Thyroid gland (tissue), 4 donors: ENCODE measurements around the gene CPTP. TPM values are rescaled to one million over a fixed set of nuclear protein-coding genes. Genes with fewer than 3 reads are reported as not detected.

ENCODE experiments used
- DNase-seq, 2 donors: peaks; one replicate each; pipeline ENCODE4 v3.0.0-alpha.2; 2019
- H3K27ac ChIP-seq, 3 donors: fragments of 200-600 bp; sonication (generic); 1 replicate in 2 of 3; 2 replicates in 1 of 3; pipeline ENCODE4 v1.5.1; 2016 to 2019; ENCODE audit warnings: mild to moderate bottlenecking in 1 of 3, moderate library complexity in 1 of 3
- H3K27me3 ChIP-seq: fragments of 200-600 bp; sonication (generic); one replicate; pipeline ENCODE4 v1.5.1; 2019
- H3K36me3 ChIP-seq, 2 donors: fragments of 200-600 bp; sonication (generic); one replicate each; pipeline ENCODE4 v1.5.1; 2016 to 2019
- H3K4me1 ChIP-seq, 2 donors: fragments of 200-600 bp; sonication (generic); one replicate each; pipeline ENCODE4 v1.5.1; 2017 to 2019
- H3K4me3 ChIP-seq, 3 donors: fragments of 200-600 bp; sonication (generic); replicated peaks in 1 of 3; 1 replicate in 2 of 3; 2 replicates in 1 of 3; pipeline ENCODE4 v1.5.1; 2016; ENCODE audit warnings: mild to moderate bottlenecking in 1 of 3
- H3K9me3 ChIP-seq: fragments of 200-600 bp; sonication (generic); one replicate; pipeline ENCODE4 v1.5.1; 2017
- POLR2A ChIP-seq, 2 donors: fragments of 450-650 bp; IDR thresholded peaks; one replicate each; pipeline ENCODE4 v1.6.1; 2017; ENCODE audit warnings: antibody characterized with exemption in 2 of 2, mild to moderate bottlenecking in 2 of 2, moderate library complexity in 1 of 2
- WGBS, 2 donors: methylation state at CpG; one replicate each; pipeline ENCODE4 v1.1.5; 2017; 5-methylcytosine and 5-hydroxymethylcytosine counted together
- intact Hi-C: fragments of 100-400 bp; cut with DNase I; formaldehyde crosslinking; loops from one replicate; pipeline ENCODE4 v1.15.1; 2023
- total RNA-seq, 4 donors: library from RNA; depleted of rRNA; stranded (reverse); fragments of >200 nt; gene quantifications; one replicate each; pipeline ENCODE4 v1.2.3, GENCODE V29; 2016
- TF ChIP-seq, protein P1 (sequence below), 6 experiments: fragments of 200-600 bp in 3 of 6; fragments of 450-650 bp in 3 of 6; sonication (generic) in 3 of 6; IDR thresholded peaks; one replicate each; pipeline ENCODE4 v1.5.1; 2016 to 2019; ENCODE audit warnings: antibody characterized with exemption in 6 of 6, mild to moderate bottlenecking in 2 of 6, inconsistent platforms in 1 of 6, moderate library complexity in 1 of 6

Gene CPTP
- total RNA-seq, 4 donors from 2014 or later: 16.7 to 37.3 (median 24.3) TPM

DNA sequence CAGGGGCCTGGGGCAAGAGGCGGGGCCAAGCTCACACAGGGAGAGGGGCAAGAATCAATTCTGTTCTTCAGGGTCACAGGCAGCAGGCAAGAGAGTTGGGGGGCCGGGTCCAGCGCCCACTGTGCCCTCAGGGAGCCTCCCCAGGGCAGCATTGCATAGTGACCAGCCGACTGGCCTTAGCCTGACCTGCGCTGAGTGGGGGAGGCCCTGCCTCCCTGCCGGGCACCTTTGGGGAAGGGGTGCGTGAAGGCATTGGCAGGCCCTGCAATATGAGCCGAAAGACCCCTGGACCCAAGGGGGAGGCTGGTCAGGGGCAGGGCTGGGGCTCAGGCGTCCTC lies 32.2 kb upstream of the CPTP start:
- Histone ChIP-seq H3K4me3 (no peak overlapping the region), H3K27me3 (no peaks in the 10 kb centered on the region), H3K36me3 (no peaks in the 10 kb centered on the region), H3K27ac (no peak overlapping the region), H3K9me3 (no peaks in the 10 kb centered on the region), H3K4me1 (peaks cover 6 to 9% of the 10 kb centered on the region in 2 donors)
- 89 to 96% methylated on average over 8 to 9 of the region's 9 CpGs for WGBS, 2 donors
- intact Hi-C loops: loop anchor here (10.0 kb wide), 1 partner anchor 318 kb away; no protein-coding TSS in a partner anchor
- DNase-seq: no peak
- TF ChIP-seq, protein P1, sequence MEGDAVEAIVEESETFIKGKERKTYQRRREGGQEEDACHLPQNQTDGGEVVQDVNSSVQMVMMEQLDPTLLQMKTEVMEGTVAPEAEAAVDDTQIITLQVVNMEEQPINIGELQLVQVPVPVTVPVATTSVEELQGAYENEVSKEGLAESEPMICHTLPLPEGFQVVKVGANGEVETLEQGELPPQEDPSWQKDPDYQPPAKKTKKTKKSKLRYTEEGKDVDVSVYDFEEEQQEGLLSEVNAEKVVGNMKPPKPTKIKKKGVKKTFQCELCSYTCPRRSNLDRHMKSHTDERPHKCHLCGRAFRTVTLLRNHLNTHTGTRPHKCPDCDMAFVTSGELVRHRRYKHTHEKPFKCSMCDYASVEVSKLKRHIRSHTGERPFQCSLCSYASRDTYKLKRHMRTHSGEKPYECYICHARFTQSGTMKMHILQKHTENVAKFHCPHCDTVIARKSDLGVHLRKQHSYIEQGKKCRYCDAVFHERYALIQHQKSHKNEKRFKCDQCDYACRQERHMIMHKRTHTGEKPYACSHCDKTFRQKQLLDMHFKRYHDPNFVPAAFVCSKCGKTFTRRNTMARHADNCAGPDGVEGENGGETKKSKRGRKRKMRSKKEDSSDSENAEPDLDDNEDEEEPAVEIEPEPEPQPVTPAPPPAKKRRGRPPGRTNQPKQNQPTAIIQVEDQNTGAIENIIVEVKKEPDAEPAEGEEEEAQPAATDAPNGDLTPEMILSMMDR (IDR thresholded peaks at IDR 0.05): no peak
- TF ChIP-seq POLR2A (IDR thresholded peaks at IDR 0.05): no peak

DNA sequence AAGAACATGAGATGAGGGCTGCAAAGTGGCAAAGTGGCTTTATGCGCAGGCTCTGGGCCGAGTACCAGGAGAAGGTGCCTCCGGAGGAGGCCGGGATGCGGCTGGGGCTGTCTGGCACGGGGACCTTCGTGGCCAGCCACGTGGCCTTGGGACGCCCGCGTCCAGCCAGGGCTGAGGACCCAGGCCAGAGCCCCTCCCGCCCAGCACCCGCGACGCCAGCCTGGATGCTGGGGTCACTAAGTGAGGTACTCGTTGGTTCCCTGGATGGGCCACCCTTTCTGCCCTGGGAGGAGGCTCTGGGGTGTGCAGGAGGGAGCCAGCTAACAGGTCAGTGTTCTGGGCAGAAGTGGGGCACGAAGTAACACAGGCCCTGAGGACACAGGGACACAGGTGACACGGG lies 31.8 kb upstream of the CPTP start:
- intact Hi-C loops: loop anchor here (10.0 kb wide), 1 partner anchor 318 kb away; no protein-coding TSS in a partner anchor
- H3K27ac ChIP-seq: no peak overlapping the region
- WGBS, 2 donors: 92 to 95% methylated on average over 13 to 17 of the region's 18 CpGs
- no peak for TF ChIP-seq POLR2A (IDR thresholded peaks at IDR 0.05)
- TF ChIP-seq, protein P1 (IDR thresholded peaks at IDR 0.05): no peak
- H3K36me3 ChIP-seq: peaks cover 0 to 3% of the 10 kb centered on the region in 2 donors
- H3K4me3 ChIP-seq: no peak overlapping the region
- peaks cover 6 to 9% of the 10 kb centered on the region in 2 donors for H3K4me1 ChIP-seq
- no peak for DNase-seq
- H3K9me3 ChIP-seq: no peaks in the 10 kb centered on the region
- H3K27me3 ChIP-seq: no peaks in the 10 kb centered on the region

DNA sequence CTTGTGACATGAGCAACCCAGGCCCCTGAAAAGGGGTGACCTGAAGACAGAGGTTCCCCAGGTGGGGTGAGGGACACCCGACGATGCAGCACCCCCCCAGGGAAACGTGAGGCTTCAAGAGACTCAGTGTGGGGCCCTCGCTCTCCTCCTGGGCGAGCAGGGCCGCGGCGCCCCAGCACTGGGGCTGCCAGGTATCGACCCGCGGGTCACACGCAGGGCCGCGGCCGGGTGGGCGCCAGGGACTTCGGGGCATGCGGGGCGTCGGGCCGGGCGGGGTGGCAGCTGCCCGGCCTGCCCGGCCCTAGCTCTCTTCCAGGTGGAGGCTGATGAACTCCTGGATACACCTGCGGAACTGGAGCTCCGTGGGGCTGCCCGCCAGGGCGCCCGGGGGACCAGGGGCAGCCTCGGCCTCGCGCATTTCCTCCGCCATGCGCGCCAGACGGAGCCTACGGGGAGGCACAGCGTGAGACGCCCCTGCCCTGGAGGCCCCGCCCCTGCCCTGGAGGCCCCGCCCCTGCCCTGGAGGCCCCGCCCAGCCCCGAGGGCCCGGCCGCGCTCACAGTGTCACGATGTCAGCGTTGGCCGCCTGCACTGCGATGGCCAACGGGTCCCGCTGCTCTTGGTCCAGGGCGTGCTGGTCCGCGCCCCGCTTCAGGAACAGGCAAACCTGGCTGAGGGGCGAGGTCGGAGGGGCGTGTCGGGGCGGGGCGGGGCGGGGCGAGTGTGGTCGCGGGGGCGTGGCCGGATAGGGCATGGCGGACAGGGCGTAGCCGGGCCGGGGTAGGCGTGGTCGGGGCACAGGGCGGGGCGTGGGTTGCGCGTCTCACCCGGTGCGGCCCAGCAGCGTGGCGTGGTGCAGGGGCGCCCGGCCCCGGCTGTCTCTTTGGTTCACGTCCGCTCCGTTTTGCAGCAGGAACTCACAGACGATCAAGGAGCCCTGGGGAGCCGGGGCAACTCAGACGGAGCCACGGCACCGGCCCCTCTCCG lies 31.0 kb upstream of the CPTP start:
- no peak for TF ChIP-seq POLR2A (IDR thresholded peaks at IDR 0.05)
- TF ChIP-seq, protein P1 (IDR thresholded peaks at IDR 0.05): no peak
- Histone ChIP-seq H3K4me3 (no peak overlapping the region), H3K27me3 (no peaks in the 10 kb centered on the region), H3K36me3 (peaks cover 0 to 4% of the 10 kb centered on the region in 2 donors), H3K4me1 (peaks cover 6 to 9% of the 10 kb centered on the region in 2 donors), H3K27ac (no peak overlapping the region), H3K9me3 (no peaks in the 10 kb centered on the region)
- 88 to 91% methylated on average over 15 to 41 of the region's 94 CpGs for WGBS, 2 donors
- intact Hi-C loops: loop anchor here (10.0 kb wide), 1 partner anchor 319 kb away; no protein-coding TSS in a partner anchor
- no peak for DNase-seq

DNA sequence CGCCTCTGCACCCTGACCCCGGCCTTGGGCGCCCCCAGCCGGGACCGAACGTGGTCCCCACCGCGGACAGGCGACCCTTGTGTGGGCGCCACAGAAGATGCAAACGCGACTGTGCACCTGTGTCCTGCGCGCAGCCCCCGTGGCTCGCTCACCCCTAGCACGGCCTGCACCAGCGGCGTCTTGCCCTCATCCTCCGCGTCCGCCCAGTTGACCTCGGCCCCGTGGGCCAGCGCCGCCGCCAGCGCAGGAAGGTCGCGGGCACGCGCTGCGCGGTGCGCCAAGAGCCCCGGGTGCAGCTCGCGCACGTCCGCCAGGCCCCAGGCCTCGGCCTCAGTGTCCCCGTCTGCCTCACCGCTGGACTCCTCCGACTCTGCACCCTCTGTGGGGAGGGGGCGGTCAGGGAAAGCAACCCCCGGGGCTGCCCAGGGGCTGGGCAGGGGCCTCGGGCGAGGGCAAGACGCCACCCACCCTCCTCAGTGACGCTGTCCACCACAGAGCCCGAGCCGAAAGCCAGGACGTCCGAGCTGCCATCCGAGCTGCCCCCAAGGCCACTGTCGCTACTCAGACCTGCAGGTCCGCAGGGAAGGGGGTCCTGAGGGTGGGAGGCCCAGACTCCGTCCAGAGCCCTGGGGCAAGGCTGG lies 30.2 kb upstream of the CPTP start:
- Histone ChIP-seq H3K27me3 (no peaks in the 10 kb centered on the region), H3K36me3 (peaks cover 0 to 4% of the 10 kb centered on the region in 2 donors), H3K27ac (no peak overlapping the region), H3K9me3 (no peaks in the 10 kb centered on the region), H3K4me3 (no peak overlapping the region), H3K4me1 (peaks cover 6 to 9% of the 10 kb centered on the region in 2 donors)
- intact Hi-C loops: loop anchor here (10.0 kb wide), 1 partner anchor 320 kb away; no protein-coding TSS in a partner anchor
- no peak for DNase-seq
- TF ChIP-seq, protein P1 (IDR thresholded peaks at IDR 0.05): no peak
- no peak for TF ChIP-seq POLR2A (IDR thresholded peaks at IDR 0.05)
- 91 to 95% methylated on average over 4 to 38 of the region's 58 CpGs for WGBS, 2 donors
